ENCODE results near the gene LAMTOR1. TPM values are rescaled to one million over a fixed set of nuclear protein-coding genes. Genes with fewer than 3 reads are reported as not detected.

Gene LAMTOR1
- total RNA-seq, 1 donor from 2014 or later = 70.5 TPM

DNA sequence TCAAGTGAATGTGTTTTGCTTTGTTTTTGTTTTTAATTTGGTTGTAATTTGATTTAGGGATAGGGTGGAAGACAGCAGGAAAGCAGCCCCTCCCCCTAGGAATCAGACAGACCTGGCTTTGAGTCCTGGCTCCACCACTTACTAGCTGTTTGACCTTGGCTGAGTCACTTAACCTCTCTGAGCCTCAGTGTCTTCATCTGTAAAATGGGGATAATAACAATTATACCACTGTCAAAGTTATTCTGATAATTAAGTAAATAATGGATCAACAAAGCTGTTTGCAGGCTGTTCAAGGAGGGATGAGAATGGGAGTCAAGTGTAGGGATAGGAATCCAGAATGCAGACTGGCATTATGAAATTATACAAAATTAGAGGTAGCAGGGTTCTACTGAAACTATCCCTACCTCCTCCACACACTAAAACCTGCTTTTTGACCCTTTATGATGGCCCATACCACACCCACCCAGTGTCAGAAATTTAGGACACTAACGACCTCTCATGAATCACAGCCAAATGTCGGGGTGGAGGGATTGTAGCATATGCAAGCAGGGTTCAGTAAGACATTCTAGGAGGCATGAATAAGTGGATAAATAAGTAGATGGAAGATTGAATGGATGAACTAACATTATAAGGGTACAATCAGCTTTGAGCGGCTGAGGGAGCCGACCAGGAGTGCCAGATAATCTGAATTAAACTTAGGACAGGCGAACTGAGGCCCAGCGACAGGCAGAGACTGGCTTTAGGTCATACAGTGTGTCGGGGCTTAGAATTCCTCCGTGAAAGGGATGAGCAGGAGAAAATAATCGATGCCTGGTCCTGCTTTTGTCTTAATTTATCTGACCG, 8.4 kb upstream of the LAMTOR1 start:
- no peak for DNase-seq (ENCODE audit: low spot score)
- H3K27me3 Mint-ChIP-seq (ENCODE audit: low read depth) = no peaks in the 10 kb centered on the region
- H3K9me3 Mint-ChIP-seq (ENCODE audit: low read depth) = no peaks in the 10 kb centered on the region
- H3K27ac Mint-ChIP-seq (ENCODE audit: unreplicated experiment) = peak overlapping the region; percentile 100
- TF ChIP-seq, protein P1, sequence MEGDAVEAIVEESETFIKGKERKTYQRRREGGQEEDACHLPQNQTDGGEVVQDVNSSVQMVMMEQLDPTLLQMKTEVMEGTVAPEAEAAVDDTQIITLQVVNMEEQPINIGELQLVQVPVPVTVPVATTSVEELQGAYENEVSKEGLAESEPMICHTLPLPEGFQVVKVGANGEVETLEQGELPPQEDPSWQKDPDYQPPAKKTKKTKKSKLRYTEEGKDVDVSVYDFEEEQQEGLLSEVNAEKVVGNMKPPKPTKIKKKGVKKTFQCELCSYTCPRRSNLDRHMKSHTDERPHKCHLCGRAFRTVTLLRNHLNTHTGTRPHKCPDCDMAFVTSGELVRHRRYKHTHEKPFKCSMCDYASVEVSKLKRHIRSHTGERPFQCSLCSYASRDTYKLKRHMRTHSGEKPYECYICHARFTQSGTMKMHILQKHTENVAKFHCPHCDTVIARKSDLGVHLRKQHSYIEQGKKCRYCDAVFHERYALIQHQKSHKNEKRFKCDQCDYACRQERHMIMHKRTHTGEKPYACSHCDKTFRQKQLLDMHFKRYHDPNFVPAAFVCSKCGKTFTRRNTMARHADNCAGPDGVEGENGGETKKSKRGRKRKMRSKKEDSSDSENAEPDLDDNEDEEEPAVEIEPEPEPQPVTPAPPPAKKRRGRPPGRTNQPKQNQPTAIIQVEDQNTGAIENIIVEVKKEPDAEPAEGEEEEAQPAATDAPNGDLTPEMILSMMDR (IDR thresholded peaks at IDR 0.05) = no peak
- H3K36me3 Mint-ChIP-seq (ENCODE audit: low read depth) = peaks cover 7% of the 10 kb centered on the region
- H3K4me1 Mint-ChIP-seq (ENCODE audit: low read depth) = peaks cover 23% of the 10 kb centered on the region
- H3K4me3 Mint-ChIP-seq (ENCODE audit: unreplicated experiment) = peak overlapping the region; percentile 94

DNA sequence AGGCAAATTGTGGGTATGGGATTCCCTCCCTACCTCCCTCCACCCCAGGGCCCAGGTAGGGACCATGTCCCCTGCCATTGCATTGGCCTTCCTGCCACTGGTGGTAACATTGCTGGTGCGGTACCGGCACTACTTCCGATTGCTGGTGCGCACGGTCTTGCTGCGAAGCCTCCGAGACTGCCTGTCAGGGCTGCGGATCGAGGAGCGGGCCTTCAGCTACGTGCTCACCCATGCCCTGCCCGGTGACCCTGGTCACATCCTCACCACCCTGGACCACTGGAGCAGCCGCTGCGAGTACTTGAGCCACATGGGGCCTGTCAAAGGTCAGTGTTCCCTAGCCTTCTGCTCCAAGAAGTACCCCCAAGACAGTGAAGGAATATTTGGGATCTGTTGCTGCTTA, 2.8 kb upstream of the LAMTOR1 start, which contains the start of gene TOMT:
Gene TOMT (plus strand): TSS at position 37 of the 400 bp plus-strand sequence. CDS start 28 bp downstream, at position 65.
- Mint-ChIP-seq H3K27me3 (ENCODE audit: low read depth) (no peaks in the 10 kb centered on the region), H3K9me3 (ENCODE audit: low read depth) (no peaks in the 10 kb centered on the region), H3K36me3 (ENCODE audit: low read depth) (peaks cover 5% of the 10 kb centered on the region), H3K27ac (ENCODE audit: unreplicated experiment) (no peak within 1 kb of the TSS), H3K4me3 (ENCODE audit: unreplicated experiment) (no peak within 1 kb of the TSS), H3K4me1 (ENCODE audit: low read depth) (peaks cover 30% of the 10 kb centered on the region)
- no peak for DNase-seq (ENCODE audit: low spot score)
- TF ChIP-seq, protein P1 (IDR thresholded peaks at IDR 0.05) = no peak

- DNase-seq (ENCODE audit: low spot score) = no peak
- H3K9me3 Mint-ChIP-seq (ENCODE audit: low read depth) = no peaks in the 10 kb centered on the region
- TF ChIP-seq, protein P1 (IDR thresholded peaks at IDR 0.05) = peak; percentile 47
- peak overlapping the region; percentile 95 for H3K27ac Mint-ChIP-seq (ENCODE audit: unreplicated experiment)
- H3K27me3 Mint-ChIP-seq (ENCODE audit: low read depth) = no peaks in the 10 kb centered on the region
- H3K4me3 Mint-ChIP-seq (ENCODE audit: unreplicated experiment) = peak overlapping the region; percentile 86
- H3K4me1 Mint-ChIP-seq (ENCODE audit: low read depth) = peaks cover 37% of the 10 kb centered on the region
- peaks cover 2% of the 10 kb centered on the region for H3K36me3 Mint-ChIP-seq (ENCODE audit: low read depth)
Observed at GRCh38 chr11:72103754-72104167, 664 bp upstream of the LAMTOR1 start.

- H3K27ac Mint-ChIP-seq (ENCODE audit: unreplicated experiment) = peak overlapping the region; percentile 95
- no peaks in the 10 kb centered on the region for H3K9me3 Mint-ChIP-seq (ENCODE audit: low read depth)
- peak overlapping the region; percentile 86 for H3K4me3 Mint-ChIP-seq (ENCODE audit: unreplicated experiment)
- TF ChIP-seq, protein P1 (IDR thresholded peaks at IDR 0.05) = no peak
- no peaks in the 10 kb centered on the region for H3K27me3 Mint-ChIP-seq (ENCODE audit: low read depth)
- H3K36me3 Mint-ChIP-seq (ENCODE audit: low read depth) = peaks cover 8% of the 10 kb centered on the region
- no peak for DNase-seq (ENCODE audit: low spot score)
- peaks cover 37% of the 10 kb centered on the region for H3K4me1 Mint-ChIP-seq (ENCODE audit: low read depth)
Observed at GRCh38 chr11:72102631-72102945, 509 bp downstream of the LAMTOR1 start.

GRCh38 chr11:72102162-72102561, 935 bp downstream of the LAMTOR1 start:
- no peaks in the 10 kb centered on the region for H3K27me3 Mint-ChIP-seq (ENCODE audit: low read depth)
- DNase-seq (ENCODE audit: low spot score) = no peak

More at GRCh38 chr11:72102162-72102561, 935 bp downstream of the LAMTOR1 start:
- H3K4me3 Mint-ChIP-seq (ENCODE audit: unreplicated experiment) = peak overlapping the region; percentile 86
- H3K36me3 Mint-ChIP-seq (ENCODE audit: low read depth) = peaks cover 8% of the 10 kb centered on the region
- H3K4me1 Mint-ChIP-seq (ENCODE audit: low read depth) = peaks cover 37% of the 10 kb centered on the region
- no peaks in the 10 kb centered on the region for H3K9me3 Mint-ChIP-seq (ENCODE audit: low read depth)
- peak overlapping the region; percentile 95 for H3K27ac Mint-ChIP-seq (ENCODE audit: unreplicated experiment)
- TF ChIP-seq, protein P1 (IDR thresholded peaks at IDR 0.05) = no peak
